Activated CD8-positive, alpha-beta memory T cell treated with anti-CD3 and anti-CD28 coated beads for 48 hours (primary cell): ENCODE measurements around the gene SMAGP.
A peak's percentile ranks its signal among the peaks of the same experiment; 100 is the strongest.
"Not testable (repeated sequence)": the region's sequence is repeated elsewhere in the genome, so short reads cannot be mapped to it uniquely, and the experiment has no call there.

ENCODE experiments used
- DNase-seq, 3 experiments: peaks; one replicate each; pipeline ENCODE4 v3.0.0-alpha.2; 2020; ENCODE audit warnings: low read depth in 2 of 3, low spot score in 2 of 3

SMAGP gene

GRCh38 chr12:51227112-51227511 lies 43.1 kb downstream of the SMAGP start:
- not testable (repeated sequence) for DNase-seq

- no peak for DNase-seq
These were observed 44.4 kb downstream of the SMAGP start for GRCh38 chr12:51225771-51226170.

DNA sequence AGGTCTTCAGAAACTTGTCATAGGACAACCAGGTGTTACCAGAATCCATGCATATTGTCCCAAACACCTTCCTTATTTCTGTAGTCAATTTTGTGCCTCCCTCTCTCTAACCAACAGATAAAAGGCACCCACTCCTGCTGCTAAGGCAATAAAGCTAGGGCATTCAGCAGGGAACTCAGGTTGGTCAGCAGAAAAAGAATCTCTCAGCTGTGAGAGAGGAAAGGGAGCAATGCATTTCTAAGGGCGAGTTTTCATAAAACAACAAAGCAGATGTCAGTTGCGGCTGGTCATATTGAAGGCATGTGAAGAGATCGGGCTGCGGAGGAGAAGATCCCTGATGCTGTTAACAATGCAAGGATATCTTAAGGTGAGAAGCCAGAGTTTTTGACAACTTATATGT lies 45.0 kb downstream of the SMAGP start:
- no peak for DNase-seq

DNA sequence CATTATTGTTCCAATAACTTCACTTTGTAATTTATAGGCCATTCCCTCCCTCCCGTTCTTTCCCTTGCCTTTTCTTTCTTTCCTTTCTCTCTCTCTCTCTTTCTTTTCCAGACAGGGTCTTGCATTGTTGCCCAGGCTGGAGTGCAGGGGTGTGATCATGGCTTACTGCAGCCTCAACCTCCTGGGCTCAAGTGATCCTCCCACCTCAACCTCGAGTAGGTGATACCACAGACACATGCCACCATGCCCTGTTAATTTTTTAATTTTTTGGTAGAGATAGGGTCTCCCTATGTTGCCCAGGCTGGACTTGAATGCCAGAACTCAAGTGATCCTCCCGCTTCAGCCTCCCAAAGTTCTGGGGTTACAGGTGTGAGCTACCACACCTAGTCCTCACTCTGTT lies 45.6 kb downstream of the SMAGP start:
- DNase-seq = no peak

- DNase-seq = no peak
These were observed 47.8 kb downstream of the SMAGP start for GRCh38 chr12:51222461-51222860.

DNA sequence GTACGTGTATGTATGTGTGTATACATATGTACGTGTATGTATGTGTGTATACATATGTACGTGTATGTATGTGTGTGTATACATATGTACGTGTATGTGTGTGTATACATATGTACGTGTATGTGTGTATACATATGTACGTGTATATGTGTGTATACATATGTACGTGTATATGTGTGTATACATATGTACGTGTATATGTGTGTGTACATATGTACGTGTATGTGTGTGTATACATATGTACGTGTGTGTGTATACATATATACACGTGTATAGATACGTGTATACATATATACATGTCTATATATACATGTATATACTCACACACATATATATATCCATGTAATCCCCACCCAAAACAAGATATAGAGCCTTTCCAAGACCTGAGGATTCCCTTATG lies 50.4 kb downstream of the SMAGP start:
- not testable (repeated sequence) for DNase-seq

DNA sequence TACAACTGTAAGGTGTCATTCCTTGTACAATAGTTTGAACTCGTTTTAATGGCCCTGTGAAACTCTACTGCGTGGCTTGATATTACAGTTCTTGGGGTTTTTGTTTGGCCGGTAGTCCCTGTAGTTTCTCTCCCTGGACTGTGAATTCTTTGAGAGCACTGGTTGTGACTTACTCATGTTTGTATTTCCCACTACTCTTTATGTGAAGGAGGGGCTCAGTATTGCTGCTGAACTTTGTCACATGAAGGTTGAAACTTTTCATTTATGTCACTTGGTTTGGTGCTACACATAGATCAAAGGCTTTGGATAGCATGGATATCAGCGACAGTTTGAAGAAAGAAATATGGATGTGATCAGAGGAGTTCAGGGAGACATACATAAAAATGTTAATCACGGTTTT lies 50.9 kb downstream of the SMAGP start:
- DNase-seq = no peak

- no peak for DNase-seq
These were observed 51.5 kb downstream of the SMAGP start for GRCh38 chr12:51218607-51219161.

DNA sequence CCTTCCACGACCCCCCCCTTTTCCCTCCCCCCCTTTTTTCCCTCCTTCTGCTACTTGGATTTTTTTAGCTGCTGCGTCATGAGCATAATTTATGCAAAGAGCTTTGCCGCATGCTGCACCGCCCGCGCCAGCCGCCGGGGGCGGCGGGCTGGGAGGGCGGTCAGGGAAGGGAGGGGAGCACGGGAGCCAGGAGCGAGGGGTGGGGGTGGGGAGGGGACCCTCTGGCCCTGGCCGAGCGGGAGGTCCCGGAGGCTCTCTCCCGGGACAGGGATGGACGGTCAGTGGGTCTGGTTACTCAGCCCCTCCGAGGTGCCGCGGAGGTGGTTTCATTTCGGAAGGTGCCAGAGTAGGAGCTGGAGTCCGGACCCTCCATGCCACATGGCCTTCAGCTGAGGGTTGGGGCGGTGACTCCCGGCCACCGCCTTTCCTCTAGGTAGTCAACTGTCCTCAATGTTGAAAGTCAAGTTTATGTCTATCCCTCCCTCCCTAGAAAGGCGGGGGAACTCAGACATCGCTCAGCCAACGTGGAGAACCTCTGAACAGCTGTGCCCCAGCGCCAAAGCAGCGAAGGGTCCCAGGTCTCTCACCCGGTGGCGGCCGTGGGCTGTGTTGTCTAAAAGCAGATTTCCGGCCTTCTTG lies 52.1 kb downstream of the SMAGP start, which contains the start of gene POU6F1:
Gene POU6F1, minus strand, starts transcription at position 95 of the 639 bp plus-strand sequence. CDS start 11,226 bp downstream, outside the sequence.
- peak; percentile 38 to 55 (median 52) for DNase-seq

GRCh38 chr12:51217133-51217967 lies 52.9 kb downstream of the SMAGP start:
- DNase-seq = peak; percentile 5 to 18 (median 9)

DNA sequence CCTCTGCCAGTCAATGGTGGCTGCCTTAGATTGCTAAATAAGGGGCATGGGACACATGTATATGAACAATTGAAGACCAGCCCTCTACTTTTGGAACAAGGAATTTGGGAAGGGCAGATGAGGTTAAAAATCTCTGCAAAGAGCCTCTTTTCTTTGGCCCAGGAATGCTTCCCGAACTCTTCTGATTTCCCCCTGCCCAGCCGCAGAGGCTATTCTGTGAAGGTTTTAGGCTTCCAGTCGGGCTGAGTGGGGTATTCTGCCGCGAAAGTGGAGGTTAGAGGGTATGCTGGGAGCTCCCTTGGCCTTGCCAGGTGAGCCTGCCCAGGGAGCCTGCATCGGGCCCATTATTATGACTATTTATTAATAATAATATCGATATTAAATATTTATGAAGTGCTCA lies 53.6 kb downstream of the SMAGP start:
- no peak for DNase-seq

DNA sequence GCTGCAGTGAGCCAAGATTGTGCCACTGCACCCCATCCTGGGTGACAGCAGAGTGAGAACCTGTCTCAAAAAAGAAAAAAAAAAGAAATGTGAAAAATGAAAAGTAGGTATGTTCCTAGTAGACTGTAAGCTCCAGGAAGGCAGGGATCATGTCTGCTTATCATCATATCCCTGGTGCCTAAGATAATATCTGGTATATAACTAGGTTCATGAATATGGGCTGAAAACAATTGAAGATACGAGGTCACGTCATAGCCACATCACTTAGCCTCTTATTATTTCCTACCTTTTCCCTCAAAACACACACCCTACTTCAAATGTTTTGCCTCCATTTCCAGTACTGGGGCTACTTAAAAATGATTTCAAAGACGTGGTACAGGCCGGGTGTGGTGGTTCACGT lies 55.3 kb downstream of the SMAGP start:
- no peak for DNase-seq

DNA sequence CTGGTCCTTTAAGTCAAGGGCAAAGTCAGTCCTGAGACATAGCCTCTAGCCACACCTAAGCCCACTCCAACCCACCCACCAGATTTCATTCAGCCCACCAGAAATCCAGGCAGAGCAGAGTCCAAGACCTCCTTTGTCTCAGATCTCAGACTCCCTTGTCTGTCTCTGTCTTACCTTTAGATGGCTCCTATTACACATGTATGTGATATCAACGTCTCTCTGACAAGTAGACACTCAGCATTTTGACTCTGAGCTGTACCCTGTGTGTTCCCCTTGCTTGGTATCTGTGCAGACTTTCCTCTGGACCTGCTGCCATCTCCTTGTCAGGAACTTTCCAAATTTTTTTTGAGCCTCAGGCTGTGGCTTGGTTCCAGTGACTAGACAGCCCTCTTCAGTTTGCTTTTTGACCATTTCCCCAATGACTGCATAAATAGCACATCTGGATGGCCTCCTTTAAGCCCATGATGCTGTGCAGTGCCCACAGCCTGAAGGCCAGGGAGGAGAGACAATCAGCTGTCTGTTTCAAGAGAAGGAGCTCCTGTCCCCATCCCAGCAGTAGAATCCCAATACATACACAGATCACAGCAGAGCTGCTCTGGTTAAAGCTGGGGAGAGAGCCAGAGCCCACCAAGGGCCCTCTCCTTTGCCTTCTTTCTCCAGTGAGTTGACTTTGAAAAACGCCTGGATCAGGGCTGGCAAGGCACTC lies 59.4 kb downstream of the SMAGP start:
- no peak for DNase-seq

DNA sequence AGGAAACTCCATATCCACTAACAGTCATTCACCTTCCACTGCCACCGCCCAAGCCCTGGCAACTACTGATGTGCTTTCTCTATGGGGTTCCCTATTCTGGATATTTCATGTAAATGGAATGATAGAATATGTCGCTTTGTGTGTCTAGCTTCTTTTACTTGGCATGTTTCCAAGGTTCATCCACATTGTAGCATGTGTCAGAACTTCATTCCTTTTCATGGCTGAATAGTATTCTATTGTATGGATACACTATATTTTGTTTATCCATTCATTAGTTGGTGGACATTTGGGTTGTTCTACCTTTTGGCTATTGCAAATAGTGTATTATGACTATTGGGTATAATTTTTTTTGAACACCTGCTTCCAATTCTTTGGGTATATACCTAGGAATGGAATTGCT lies 61.0 kb downstream of the SMAGP start:
- DNase-seq = no peak

GRCh38 chr12:51208016-51208660 lies 62.1 kb downstream of the SMAGP start:
- no peak for DNase-seq

DNA sequence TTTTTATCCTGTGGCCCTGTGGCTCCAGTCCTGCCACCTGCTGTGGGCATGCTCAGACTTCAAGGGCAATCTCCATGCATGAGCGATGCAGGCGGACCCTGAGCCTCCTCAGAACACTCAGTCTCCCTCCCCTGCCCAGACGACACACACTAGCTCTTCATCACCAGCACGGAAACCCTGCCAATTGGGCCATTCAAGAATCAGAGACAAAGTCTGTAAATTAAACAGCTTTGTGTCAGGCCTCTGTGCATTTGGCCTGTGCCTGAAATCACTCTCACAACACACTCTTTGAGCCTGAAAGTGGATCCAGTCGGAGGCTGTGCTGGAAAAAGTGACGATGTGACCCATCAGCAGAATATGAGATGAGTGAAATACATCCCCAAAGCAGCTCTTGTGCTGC lies 64.9 kb downstream of the SMAGP start:
- no peak for DNase-seq

- DNase-seq = no peak
These were observed 67.5 kb downstream of the SMAGP start for GRCh38 chr12:51202718-51203117.

GRCh38 chr12:51200806-51201205 lies 69.4 kb downstream of the SMAGP start:
- DNase-seq = no peak

DNA sequence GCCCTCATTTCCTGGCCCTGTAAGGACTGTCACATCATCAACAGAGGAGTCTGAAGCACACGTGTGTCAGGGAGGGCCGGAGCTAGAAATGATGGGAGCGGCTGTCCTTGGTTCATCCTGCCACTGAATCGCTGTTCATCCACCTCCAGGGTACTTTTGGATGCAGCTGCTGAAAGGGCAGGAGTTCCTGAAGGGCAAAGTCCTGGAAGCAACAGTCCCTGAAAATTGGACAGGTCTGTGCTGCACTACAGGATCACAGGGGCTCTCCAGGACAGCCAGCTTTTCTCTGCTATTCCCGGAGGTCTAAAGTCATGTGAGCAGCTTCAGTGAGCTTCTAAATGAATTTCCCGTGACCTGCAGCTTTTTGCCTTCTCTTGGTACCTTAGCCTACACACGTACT lies 70.1 kb downstream of the SMAGP start:
- no peak for DNase-seq

DNA sequence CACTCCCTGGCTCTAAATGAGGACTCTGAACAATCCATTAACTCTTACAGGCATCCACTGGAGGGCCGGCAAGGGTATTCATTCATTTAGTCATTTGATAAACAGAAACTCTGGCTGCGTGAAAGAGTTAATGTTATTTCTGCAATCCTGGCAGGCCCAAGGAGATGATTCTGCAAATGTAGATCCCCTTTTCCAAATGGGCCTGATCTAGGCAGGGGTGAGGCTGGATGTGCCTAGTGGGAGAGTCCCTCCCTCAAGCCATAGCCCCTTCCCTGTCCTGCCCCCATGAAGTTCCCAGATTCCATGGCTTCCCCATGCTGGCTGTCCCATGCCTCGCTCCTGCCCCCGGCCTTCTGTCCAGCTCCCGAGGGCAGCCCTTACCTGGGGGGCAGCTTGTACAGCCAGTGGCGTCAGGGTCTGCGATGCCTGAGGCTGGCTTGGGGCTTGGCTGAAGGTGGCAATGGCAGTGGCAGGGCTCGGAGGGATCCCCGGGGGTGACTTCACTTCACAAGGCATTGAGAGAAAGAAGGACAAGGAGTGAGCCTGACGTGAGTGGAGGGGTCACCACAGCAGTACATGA lies 70.8 kb downstream of the SMAGP start:
- DNase-seq = no peak
